Natural killer cell (primary cell): ENCODE results near the gene A2M. TPM values are rescaled to one million over a fixed set of nuclear protein-coding genes. Genes with fewer than 3 reads are reported as not detected.

ENCODE experiments used
- ATAC-seq, 3 donors: fragments of 150-1000 bp in 2 of 3; fragments of 200-7000 bp in 1 of 3; cut with Tn5 transposase; 1 replicate in 1 of 3; 2 replicates in 2 of 3; pipeline ENCODE4 v1.10.0; 2021; ENCODE audit warnings: mild to moderate bottlenecking in 2 of 3, moderate library complexity in 2 of 3
- DNase-seq, 2 donors: peaks; one replicate each; pipeline versions ENCODE4 v3.0.0 to v3.0.0-alpha.2; 2013 to 2021; ENCODE audit warnings: mixed read lengths in 1 of 2
- H3K27ac ChIP-seq: one replicate; pipeline ENCODE4 v1.5.1; 2013; ENCODE audit warnings: mild to moderate bottlenecking, low read length
- H3K27me3 ChIP-seq: one replicate; pipeline ENCODE4 v1.6.1; 2013; ENCODE audit warnings: low read length; ENCODE audit not compliant: control insufficient read depth, insufficient read depth
- H3K36me3 ChIP-seq: one replicate; pipeline ENCODE4 v1.6.1; 2013; ENCODE audit warnings: low read length; ENCODE audit not compliant: control insufficient read depth, insufficient read depth
- H3K4me1 ChIP-seq: one replicate; pipeline ENCODE4 v1.6.1; 2013; ENCODE audit warnings: low read length; ENCODE audit not compliant: control insufficient read depth, insufficient read depth
- H3K4me3 ChIP-seq: one replicate; pipeline ENCODE4 v1.5.1; 2013; ENCODE audit warnings: low read length
- H3K9me3 ChIP-seq: one replicate; pipeline ENCODE4 v1.6.1; 2013; ENCODE audit warnings: low read length; ENCODE audit not compliant: control insufficient read depth, insufficient read depth
- H3K27ac Mint-ChIP-seq, 2 donors: one replicate each; pipeline ENCODE4 v1.8.0; 2022; ENCODE audit warnings: mild to moderate bottlenecking in 2 of 2, mixed read lengths in 2 of 2, moderate library complexity in 1 of 2
- H3K27me3 Mint-ChIP-seq, 2 donors: one replicate each; pipeline ENCODE4 v1.8.0; 2022; ENCODE audit warnings: low read depth in 2 of 2, mixed read lengths in 2 of 2
- H3K36me3 Mint-ChIP-seq: one replicate; pipeline ENCODE4 v1.8.0; 2022; ENCODE audit warnings: mixed read lengths
- H3K4me1 Mint-ChIP-seq, 2 donors: one replicate each; pipeline ENCODE4 v1.8.0; 2022; ENCODE audit warnings: mixed read lengths in 2 of 2
- H3K4me3 Mint-ChIP-seq: one replicate; pipeline ENCODE4 v1.8.0; 2022; ENCODE audit warnings: mild to moderate bottlenecking, moderate library complexity, mixed read lengths
- H3K9me3 Mint-ChIP-seq, 2 donors: one replicate each; pipeline ENCODE4 v1.8.0; 2022; ENCODE audit warnings: mixed read lengths in 2 of 2
- WGBS: methylation state at CpG from one replicate; pipeline ENCODE4 v1.1.7; 2013; ENCODE audit warnings: missing lambda C conversion rate; ENCODE audit not compliant: insufficient coverage; 5-methylcytosine and 5-hydroxymethylcytosine counted together
- intact Hi-C: fragments of 100-400 bp; cut with micrococcal nuclease; formaldehyde crosslinking; loops from one replicate; pipeline ENCODE4 v1.14.2; 2022
- total RNA-seq, 4 donors: library from RNA; stranded (reverse); fragments of 120-200 nt in 1 of 4; gene quantifications; one replicate each; pipeline versions ENCODE4 v1.2.3 to v1.2.4, GENCODE V29; 2013 to 2022
- TF ChIP-seq, protein P1 (sequence below): fragments of 200-600 bp; IDR thresholded peaks from one replicate; pipeline ENCODE4 v1.8.0; 2022; ENCODE audit warnings: antibody characterized with exemption

The A2M gene
- total RNA-seq, 3 donors from 2014 or later (not counting 1 experiment from before 2014, with no cell fraction given) = 0.08 TPM; not detected in 2

- intact Hi-C loops = no loop called here
- WGBS = no CpG with 5 or more reads among the region's 2 CpGs
- H3K36me3 ChIP-seq = peaks cover 1% of the 10 kb centered on the region
- no peaks in the 10 kb centered on the region for H3K4me1 ChIP-seq
- peaks cover 0 to 5% of the 10 kb centered on the region in 2 donors for H3K27me3 Mint-ChIP-seq
- H3K4me3 ChIP-seq = no peak overlapping the region
- no peak overlapping the region for H3K27ac ChIP-seq
- H3K27me3 ChIP-seq = no peaks in the 10 kb centered on the region
- peaks cover 33% of the 10 kb centered on the region for H3K36me3 Mint-ChIP-seq
- no peaks in the 10 kb centered on the region for H3K9me3 ChIP-seq
- no peak overlapping the region for H3K27ac Mint-ChIP-seq
- H3K4me1 Mint-ChIP-seq = peaks cover 0 to 21% of the 10 kb centered on the region in 2 donors
- TF ChIP-seq, protein P1, sequence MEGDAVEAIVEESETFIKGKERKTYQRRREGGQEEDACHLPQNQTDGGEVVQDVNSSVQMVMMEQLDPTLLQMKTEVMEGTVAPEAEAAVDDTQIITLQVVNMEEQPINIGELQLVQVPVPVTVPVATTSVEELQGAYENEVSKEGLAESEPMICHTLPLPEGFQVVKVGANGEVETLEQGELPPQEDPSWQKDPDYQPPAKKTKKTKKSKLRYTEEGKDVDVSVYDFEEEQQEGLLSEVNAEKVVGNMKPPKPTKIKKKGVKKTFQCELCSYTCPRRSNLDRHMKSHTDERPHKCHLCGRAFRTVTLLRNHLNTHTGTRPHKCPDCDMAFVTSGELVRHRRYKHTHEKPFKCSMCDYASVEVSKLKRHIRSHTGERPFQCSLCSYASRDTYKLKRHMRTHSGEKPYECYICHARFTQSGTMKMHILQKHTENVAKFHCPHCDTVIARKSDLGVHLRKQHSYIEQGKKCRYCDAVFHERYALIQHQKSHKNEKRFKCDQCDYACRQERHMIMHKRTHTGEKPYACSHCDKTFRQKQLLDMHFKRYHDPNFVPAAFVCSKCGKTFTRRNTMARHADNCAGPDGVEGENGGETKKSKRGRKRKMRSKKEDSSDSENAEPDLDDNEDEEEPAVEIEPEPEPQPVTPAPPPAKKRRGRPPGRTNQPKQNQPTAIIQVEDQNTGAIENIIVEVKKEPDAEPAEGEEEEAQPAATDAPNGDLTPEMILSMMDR = no peak
- H3K4me3 Mint-ChIP-seq = no peak overlapping the region
- H3K9me3 Mint-ChIP-seq = peaks cover 7 to 13% of the 10 kb centered on the region in 2 donors
- DNase-seq = no peak
- no peak for ATAC-seq
These were observed 31.9 kb downstream of the A2M start for GRCh38 chr12:9083793-9084192.

- ATAC-seq = no peak
- Histone ChIP-seq H3K4me1 (no peaks in the 10 kb centered on the region), H3K27me3 (no peaks in the 10 kb centered on the region), H3K36me3 (peaks cover 11% of the 10 kb centered on the region), H3K4me3 (no peak overlapping the region), H3K9me3 (no peaks in the 10 kb centered on the region), H3K27ac (no peak overlapping the region)
- H3K4me1 Mint-ChIP-seq = peaks cover 0 to 21% of the 10 kb centered on the region in 2 donors
- H3K4me3 Mint-ChIP-seq = no peak overlapping the region
- peaks cover 7 to 13% of the 10 kb centered on the region in 2 donors for H3K9me3 Mint-ChIP-seq
- no peak for DNase-seq
- TF ChIP-seq, protein P1 = no peak
- H3K36me3 Mint-ChIP-seq = peaks cover 33% of the 10 kb centered on the region
- WGBS = 95% methylated on average over 3 of the region's 3 CpGs
- peak overlapping the region in 1 of 2 donors; percentile 47 for H3K27ac Mint-ChIP-seq
- intact Hi-C loops = no loop called here
- H3K27me3 Mint-ChIP-seq = peaks cover 0 to 5% of the 10 kb centered on the region in 2 donors
These were observed 33.9 kb downstream of the A2M start for GRCh38 chr12:9081667-9082427.

- H3K4me3 ChIP-seq = no peak overlapping the region
- Mint-ChIP-seq H3K4me3 (no peak overlapping the region), H3K27ac (no peak overlapping the region), H3K4me1 (peaks cover 0 to 21% of the 10 kb centered on the region in 2 donors), H3K36me3 (peaks cover 33% of the 10 kb centered on the region), H3K9me3 (peaks cover 7 to 13% of the 10 kb centered on the region in 2 donors), H3K27me3 (peaks cover 0 to 5% of the 10 kb centered on the region in 2 donors)
- no peak overlapping the region for H3K27ac ChIP-seq
- WGBS = 95% methylated on average over 4 of the region's 5 CpGs
- no peaks in the 10 kb centered on the region for H3K27me3 ChIP-seq
- no peaks in the 10 kb centered on the region for H3K4me1 ChIP-seq
- TF ChIP-seq, protein P1 = no peak
- DNase-seq (no peak), ATAC-seq (no peak)
- no peaks in the 10 kb centered on the region for H3K9me3 ChIP-seq
- intact Hi-C loops = no loop called here
- H3K36me3 ChIP-seq = peaks cover 11% of the 10 kb centered on the region
These were observed 35.6 kb downstream of the A2M start for GRCh38 chr12:9079883-9080675.
